SK-N-SH (cell line): Measurements from ENCODE around the gene ZNF283.

Experiments
- EZH2phosphoT487 ChIP-seq: fragments of 200-600 bp; sonication (generic); IDR thresholded peaks from 2 replicates; pipeline ENCODE4 v1.6.1; 2017; ENCODE audit warnings: low read depth, mixed run types, mild to moderate bottlenecking, antibody characterized with exemption, moderate library complexity, borderline replicate concordance
- FOXM1 ChIP-seq: IDR thresholded peaks from 2 replicates; pipeline ENCODE4 v1.4.0; 2012; ENCODE audit warnings: low read depth, mild to moderate bottlenecking
- GATA2 ChIP-seq: sonication (generic); formaldehyde crosslinking; IDR thresholded peaks from 2 replicates; pipeline ENCODE4 v1.5.0; 2020; ENCODE audit warnings: mild to moderate bottlenecking, missing genetic modification reagents
- IRF3 ChIP-seq: fragments of 150-350 bp; IDR thresholded peaks from 2 replicates; pipeline ENCODE4 v1.6.1; 2016; ENCODE audit warnings: mild to moderate bottlenecking, low read depth, low read length
- NRF1 ChIP-seq: IDR thresholded peaks from 2 replicates; pipeline ENCODE4 v1.6.1; 2012; ENCODE audit warnings: low read depth, mild to moderate bottlenecking, low read length
- POLR2AphosphoS5 ChIP-seq: IDR thresholded peaks from 2 replicates; pipeline ENCODE4 v1.6.1; 2012; ENCODE audit warnings: low read depth, low read length
- REST ChIP-seq: IDR thresholded peaks from 2 replicates; pipeline ENCODE4 v1.6.1; 2012; ENCODE audit warnings: mild to moderate bottlenecking, low read depth, low read length, moderate library complexity
- RFX5 ChIP-seq: IDR thresholded peaks from 2 replicates; pipeline ENCODE4 v1.6.1; 2012; ENCODE audit warnings: mild to moderate bottlenecking, improper control_type of control experiment, low read length
- RXRA ChIP-seq: IDR thresholded peaks from 2 replicates; pipeline ENCODE4 v1.4.0; 2012; ENCODE audit warnings: low read depth, mild to moderate bottlenecking, borderline replicate concordance
- SMC3 ChIP-seq: IDR thresholded peaks from 2 replicates; pipeline ENCODE4 v1.6.1; 2012; ENCODE audit warnings: low read depth, low read length, improper control_type of control experiment
- TEAD4 ChIP-seq: IDR thresholded peaks from 2 replicates; pipeline ENCODE4 v1.4.0; 2012; ENCODE audit warnings: mild to moderate bottlenecking, borderline replicate concordance; ENCODE audit not compliant: insufficient read depth
- USF1 ChIP-seq: IDR thresholded peaks from 2 replicates; pipeline ENCODE4 v1.4.0; 2012; ENCODE audit warnings: low read depth, borderline replicate concordance
- ZBTB33 ChIP-seq: IDR thresholded peaks from 2 replicates; pipeline ENCODE4 v1.4.0; 2012; ENCODE audit warnings: low read depth, borderline replicate concordance
- TF ChIP-seq, protein P1 (sequence below): fragments of 200-600 bp; sonication (generic); IDR thresholded peaks from 2 replicates; pipeline ENCODE4 v1.6.1; 2017; ENCODE audit warnings: antibody characterized with exemption, mild to moderate bottlenecking, moderate library complexity

DNA sequence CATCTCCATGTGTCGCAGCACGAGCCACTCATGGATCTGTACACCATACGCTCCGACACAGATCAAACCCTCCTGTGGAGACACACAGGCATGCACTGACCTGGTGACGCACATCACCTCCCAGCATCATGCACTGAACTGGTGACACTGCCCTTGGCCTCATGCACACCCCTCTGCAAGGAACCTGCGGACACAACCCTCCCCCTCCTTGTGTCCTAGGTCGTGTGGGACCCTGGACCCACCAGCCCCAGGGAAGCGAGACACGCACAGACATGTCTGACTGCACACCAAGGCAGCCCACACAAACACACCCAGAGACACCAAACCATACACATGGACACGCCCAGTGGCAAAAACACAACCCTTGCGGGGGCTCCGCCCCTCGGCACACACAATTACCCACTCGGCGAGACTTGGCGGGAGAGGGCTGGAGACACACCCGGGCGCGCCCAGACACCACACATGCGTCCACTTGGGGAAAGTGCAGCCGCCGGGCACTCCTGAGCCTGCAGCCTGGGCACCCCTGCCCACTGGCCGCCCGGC is 44.4 kb upstream of the ZNF283 start:
- TF ChIP-seq RFX5 (no peak), NRF1 (no peak), FOXM1 (no peak), IRF3 (no peak), POLR2AphosphoS5 (no peak), ZBTB33 (no peak), REST (no peak), GATA2 (CRISPR knock-in tag) (no peak), USF1 (no peak), RXRA (no peak), TEAD4 (no peak), EZH2phosphoT487 (no peak), SMC3 (no peak)
- TF ChIP-seq, protein P1, sequence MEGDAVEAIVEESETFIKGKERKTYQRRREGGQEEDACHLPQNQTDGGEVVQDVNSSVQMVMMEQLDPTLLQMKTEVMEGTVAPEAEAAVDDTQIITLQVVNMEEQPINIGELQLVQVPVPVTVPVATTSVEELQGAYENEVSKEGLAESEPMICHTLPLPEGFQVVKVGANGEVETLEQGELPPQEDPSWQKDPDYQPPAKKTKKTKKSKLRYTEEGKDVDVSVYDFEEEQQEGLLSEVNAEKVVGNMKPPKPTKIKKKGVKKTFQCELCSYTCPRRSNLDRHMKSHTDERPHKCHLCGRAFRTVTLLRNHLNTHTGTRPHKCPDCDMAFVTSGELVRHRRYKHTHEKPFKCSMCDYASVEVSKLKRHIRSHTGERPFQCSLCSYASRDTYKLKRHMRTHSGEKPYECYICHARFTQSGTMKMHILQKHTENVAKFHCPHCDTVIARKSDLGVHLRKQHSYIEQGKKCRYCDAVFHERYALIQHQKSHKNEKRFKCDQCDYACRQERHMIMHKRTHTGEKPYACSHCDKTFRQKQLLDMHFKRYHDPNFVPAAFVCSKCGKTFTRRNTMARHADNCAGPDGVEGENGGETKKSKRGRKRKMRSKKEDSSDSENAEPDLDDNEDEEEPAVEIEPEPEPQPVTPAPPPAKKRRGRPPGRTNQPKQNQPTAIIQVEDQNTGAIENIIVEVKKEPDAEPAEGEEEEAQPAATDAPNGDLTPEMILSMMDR, result no peak
